ENCODE results near the gene CAMKK1.

The CAMKK1 gene

GRCh38 chr17:3916825-3917224, 24.0 kb upstream of the CAMKK1 start:
- Histone ChIP-seq H2AFZ (ENCODE audit: low read length, unreplicated experiment) (no peak overlapping the region), H3K27me3 (ENCODE audit: insufficient read depth, low read length) (no peaks in the 10 kb centered on the region), H3K27ac (ENCODE audit: low read depth, low read length) (no peak overlapping the region), H3K4me3 (ENCODE audit: low read depth, low read length) (no peak overlapping the region), H3K4me1 (ENCODE audit: control insufficient read depth, insufficient read depth, low read length, unreplicated experiment) (peaks cover 6% of the 10 kb centered on the region), H3K36me3 (ENCODE audit: insufficient read depth, low read length) (no peaks in the 10 kb centered on the region), H3K79me2 (ENCODE audit: control insufficient read depth, insufficient read depth, low read length, unreplicated experiment) (no peaks in the 10 kb centered on the region)

- Histone ChIP-seq H3K27me3 (ENCODE audit: insufficient read depth, low read length) (no peaks in the 10 kb centered on the region), H2AFZ (ENCODE audit: low read length, unreplicated experiment) (no peak within 1 kb of the TSS)
These were observed 23.3 kb upstream of the CAMKK1 start, which contains the start of gene P2RX1 for GRCh38 chr17:3915995-3916696. P2RX1 (minus strand) TSS chr17:3916465; CDS start chr17:3916225, 240 bp downstream.

GRCh38 chr17:3915581-3915994, 22.7 kb upstream of the CAMKK1 start:
- Histone ChIP-seq H2AFZ (ENCODE audit: low read length, unreplicated experiment) (no peak overlapping the region), H3K4me3 (ENCODE audit: low read depth, low read length) (no peak overlapping the region), H3K4me1 (ENCODE audit: control insufficient read depth, insufficient read depth, low read length, unreplicated experiment) (peaks cover 6% of the 10 kb centered on the region), H3K27me3 (ENCODE audit: insufficient read depth, low read length) (no peaks in the 10 kb centered on the region), H3K79me2 (ENCODE audit: control insufficient read depth, insufficient read depth, low read length, unreplicated experiment) (no peaks in the 10 kb centered on the region), H3K36me3 (ENCODE audit: insufficient read depth, low read length) (no peaks in the 10 kb centered on the region), H3K27ac (ENCODE audit: low read depth, low read length) (no peak overlapping the region)

More at GRCh38 chr17:3915995-3916696, 23.3 kb upstream of the CAMKK1 start, which contains the start of gene P2RX1:
- Histone ChIP-seq H3K79me2 (ENCODE audit: control insufficient read depth, insufficient read depth, low read length, unreplicated experiment) (no peaks in the 10 kb centered on the region), H3K4me1 (ENCODE audit: control insufficient read depth, insufficient read depth, low read length, unreplicated experiment) (peaks cover 6% of the 10 kb centered on the region), H3K27ac (ENCODE audit: low read depth, low read length) (no peak within 1 kb of the TSS), H3K36me3 (ENCODE audit: insufficient read depth, low read length) (no peaks in the 10 kb centered on the region), H3K4me3 (ENCODE audit: low read depth, low read length) (no peak within 1 kb of the TSS)

- H3K79me2 ChIP-seq (ENCODE audit: control insufficient read depth, insufficient read depth, low read length, unreplicated experiment) = no peaks in the 10 kb centered on the region
- H3K4me1 ChIP-seq (ENCODE audit: control insufficient read depth, insufficient read depth, low read length, unreplicated experiment) = peaks cover 6% of the 10 kb centered on the region
- no peak overlapping the region for H3K27ac ChIP-seq (ENCODE audit: low read depth, low read length)
- H2AFZ ChIP-seq (ENCODE audit: low read length, unreplicated experiment) = no peak overlapping the region
- H3K36me3 ChIP-seq (ENCODE audit: insufficient read depth, low read length) = no peaks in the 10 kb centered on the region
- no peaks in the 10 kb centered on the region for H3K27me3 ChIP-seq (ENCODE audit: insufficient read depth, low read length)
- no peak overlapping the region for H3K4me3 ChIP-seq (ENCODE audit: low read depth, low read length)
These were observed 21.4 kb upstream of the CAMKK1 start for GRCh38 chr17:3914312-3914670.

GRCh38 chr17:3913531-3914311, 20.9 kb upstream of the CAMKK1 start:
- Histone ChIP-seq H3K27me3 (ENCODE audit: insufficient read depth, low read length) (no peaks in the 10 kb centered on the region), H3K36me3 (ENCODE audit: insufficient read depth, low read length) (no peaks in the 10 kb centered on the region), H3K4me1 (ENCODE audit: control insufficient read depth, insufficient read depth, low read length, unreplicated experiment) (peaks cover 6% of the 10 kb centered on the region), H3K79me2 (ENCODE audit: control insufficient read depth, insufficient read depth, low read length, unreplicated experiment) (no peaks in the 10 kb centered on the region), H2AFZ (ENCODE audit: low read length, unreplicated experiment) (no peak overlapping the region), H3K4me3 (ENCODE audit: low read depth, low read length) (no peak overlapping the region), H3K27ac (ENCODE audit: low read depth, low read length) (no peak overlapping the region)

- Histone ChIP-seq H3K4me3 (ENCODE audit: low read depth, low read length) (no peak overlapping the region), H2AFZ (ENCODE audit: low read length, unreplicated experiment) (no peak overlapping the region), H3K27me3 (ENCODE audit: insufficient read depth, low read length) (no peaks in the 10 kb centered on the region), H3K27ac (ENCODE audit: low read depth, low read length) (no peak overlapping the region), H3K79me2 (ENCODE audit: control insufficient read depth, insufficient read depth, low read length, unreplicated experiment) (no peaks in the 10 kb centered on the region), H3K4me1 (ENCODE audit: control insufficient read depth, insufficient read depth, low read length, unreplicated experiment) (peaks cover 6% of the 10 kb centered on the region), H3K36me3 (ENCODE audit: insufficient read depth, low read length) (no peaks in the 10 kb centered on the region)
These were observed 20.0 kb upstream of the CAMKK1 start for GRCh38 chr17:3912827-3913226.

- Histone ChIP-seq H2AFZ (ENCODE audit: low read length, unreplicated experiment) (no peak overlapping the region), H3K79me2 (ENCODE audit: control insufficient read depth, insufficient read depth, low read length, unreplicated experiment) (no peaks in the 10 kb centered on the region), H3K27me3 (ENCODE audit: insufficient read depth, low read length) (no peaks in the 10 kb centered on the region), H3K4me1 (ENCODE audit: control insufficient read depth, insufficient read depth, low read length, unreplicated experiment) (no peaks in the 10 kb centered on the region), H3K27ac (ENCODE audit: low read depth, low read length) (no peak overlapping the region), H3K36me3 (ENCODE audit: insufficient read depth, low read length) (no peaks in the 10 kb centered on the region), H3K4me3 (ENCODE audit: low read depth, low read length) (no peak overlapping the region)
These were observed 18.6 kb upstream of the CAMKK1 start for GRCh38 chr17:3911271-3912053.

- no peak overlapping the region for H3K27ac ChIP-seq (ENCODE audit: low read depth, low read length)
- H2AFZ ChIP-seq (ENCODE audit: low read length, unreplicated experiment) = no peak overlapping the region
- H3K4me3 ChIP-seq (ENCODE audit: low read depth, low read length) = no peak overlapping the region
These were observed 17.8 kb upstream of the CAMKK1 start for GRCh38 chr17:3910420-3911270.

GRCh38 chr17:3909257-3909656, 16.4 kb upstream of the CAMKK1 start:
- Histone ChIP-seq H3K36me3 (ENCODE audit: insufficient read depth, low read length) (no peaks in the 10 kb centered on the region), H3K4me3 (ENCODE audit: low read depth, low read length) (no peak overlapping the region), H2AFZ (ENCODE audit: low read length, unreplicated experiment) (no peak overlapping the region), H3K4me1 (ENCODE audit: control insufficient read depth, insufficient read depth, low read length, unreplicated experiment) (no peaks in the 10 kb centered on the region), H3K27me3 (ENCODE audit: insufficient read depth, low read length) (no peaks in the 10 kb centered on the region), H3K27ac (ENCODE audit: low read depth, low read length) (no peak overlapping the region), H3K79me2 (ENCODE audit: control insufficient read depth, insufficient read depth, low read length, unreplicated experiment) (no peaks in the 10 kb centered on the region)

More at GRCh38 chr17:3910420-3911270, 17.8 kb upstream of the CAMKK1 start:
- Histone ChIP-seq H3K4me1 (ENCODE audit: control insufficient read depth, insufficient read depth, low read length, unreplicated experiment) (no peaks in the 10 kb centered on the region), H3K79me2 (ENCODE audit: control insufficient read depth, insufficient read depth, low read length, unreplicated experiment) (no peaks in the 10 kb centered on the region), H3K27me3 (ENCODE audit: insufficient read depth, low read length) (no peaks in the 10 kb centered on the region), H3K36me3 (ENCODE audit: insufficient read depth, low read length) (no peaks in the 10 kb centered on the region)

Data from ACC112 (cell line).